HEK293 (cell line): ENCODE data around the gene OR6K3.

Experiments used
- CTCF ChIA-PET: fragments of 350-600 bp; formaldehyde crosslinking; extraction: SDS; loops from one replicate; lab custom pipeline; 2021; ENCODE audit warnings: antibody characterized with exemption; lab: Yijun Ruan, JAX
- POLR2A ChIA-PET: fragments of 300-600 bp; formaldehyde crosslinking; extraction: SDS; loops from one replicate; lab custom pipeline; 2020; ENCODE audit warnings: antibody characterized with exemption, inconsistent platforms; lab: Yijun Ruan, JAX
- H3K27ac ChIP-seq: fragments of 200-500 bp; sonication (Bioruptor generic); 2 replicates; pipeline ENCODE4 v1.5.1; 2014; ENCODE audit warnings: low read depth, low read length, control low read depth, inconsistent platforms; ENCODE audit errors: extremely low read depth
- H3K36me3 ChIP-seq, 2 experiments: fragments of 200-500 bp in 1 of 2; sonication (Bioruptor generic) in 1 of 2; 1 replicate in 1 of 2; 2 replicates in 1 of 2; pipeline ENCODE4 v1.5.1; 2014 to 2017; ENCODE audit warnings: inconsistent platforms in 2 of 2, low read length in 2 of 2; ENCODE audit not compliant: control insufficient read depth in 2 of 2, insufficient read depth in 1 of 2
- H3K4me1 ChIP-seq: fragments of 200-500 bp; sonication (Bioruptor generic); 2 replicates; pipeline ENCODE4 v1.5.1; 2014; ENCODE audit warnings: mild to moderate bottlenecking, low read length, inconsistent platforms; ENCODE audit not compliant: control insufficient read depth, insufficient read depth
- H3K4me3 ChIP-seq: 2 replicates; pipeline ENCODE4 v1.5.1; 2011; ENCODE audit warnings: low read depth, mild to moderate bottlenecking, control low read depth, low read length, moderate library complexity
- H3K9me3 ChIP-seq: fragments of 200-500 bp; sonication (Bioruptor generic); 2 replicates; pipeline ENCODE4 v1.5.1; 2014; ENCODE audit warnings: low read depth, low read length, inconsistent platforms; ENCODE audit not compliant: control insufficient read depth, insufficient read depth
- AEBP2 ChIP-seq: fragments of 450-650 bp; formaldehyde crosslinking; IDR thresholded peaks from 2 replicates; pipeline ENCODE4 v1.5.1; 2016; ENCODE audit warnings: missing biosample characterization, missing genetic modification characterization, borderline replicate concordance
- CTCF ChIP-seq: fragments of 450-650 bp; formaldehyde crosslinking; IDR thresholded peaks from 2 replicates; pipeline ENCODE4 v1.5.1; 2016; ENCODE audit warnings: missing biosample characterization, missing genetic modification characterization
- FEZF1 ChIP-seq: fragments of 450-650 bp; formaldehyde crosslinking; IDR thresholded peaks from 2 replicates; pipeline ENCODE4 v1.5.1; 2016; ENCODE audit warnings: missing biosample characterization, missing genetic modification characterization
- GLIS1 ChIP-seq: fragments of 450-650 bp; formaldehyde crosslinking; IDR thresholded peaks from 2 replicates; pipeline ENCODE4 v1.5.1; 2016; ENCODE audit warnings: missing biosample characterization, missing genetic modification characterization
- OVOL3 ChIP-seq: fragments of 450-650 bp; formaldehyde crosslinking; IDR thresholded peaks from 2 replicates; pipeline ENCODE4 v1.5.1; 2016; ENCODE audit warnings: missing biosample characterization, missing genetic modification characterization
- PRDM4 ChIP-seq: fragments of 450-650 bp; formaldehyde crosslinking; IDR thresholded peaks from 2 replicates; pipeline ENCODE4 v1.5.1; 2017; ENCODE audit warnings: missing biosample characterization, missing genetic modification characterization
- SALL2 ChIP-seq: fragments of 450-650 bp; formaldehyde crosslinking; IDR thresholded peaks from 2 replicates; pipeline ENCODE4 v1.5.0; 2017; ENCODE audit warnings: missing biosample characterization, mild to moderate bottlenecking, missing genetic modification characterization, borderline replicate concordance
- ZBTB49 ChIP-seq: fragments of 450-650 bp; formaldehyde crosslinking; IDR thresholded peaks from 2 replicates; pipeline ENCODE4 v1.5.1; 2016; ENCODE audit warnings: missing biosample characterization, missing genetic modification characterization, low read depth
- ZBTB6 ChIP-seq: fragments of 450-650 bp; formaldehyde crosslinking; IDR thresholded peaks from 2 replicates; pipeline ENCODE4 v1.5.1; 2017; ENCODE audit warnings: missing biosample characterization, missing genetic modification characterization
- ZFP41 ChIP-seq: fragments of 450-650 bp; formaldehyde crosslinking; IDR thresholded peaks from 2 replicates; pipeline ENCODE4 v1.5.1; 2016; ENCODE audit warnings: missing biosample characterization, missing genetic modification characterization, borderline replicate concordance
- ZNF10 ChIP-seq: fragments of 450-650 bp; formaldehyde crosslinking; IDR thresholded peaks from 2 replicates; pipeline ENCODE4 v1.5.1; 2017; ENCODE audit warnings: missing biosample characterization, missing genetic modification characterization
- ZNF112 ChIP-seq: fragments of 450-650 bp; formaldehyde crosslinking; IDR thresholded peaks from 2 replicates; pipeline ENCODE4 v1.5.0; 2017; ENCODE audit warnings: missing biosample characterization, missing genetic modification characterization
- ZNF174 ChIP-seq: fragments of 450-650 bp; formaldehyde crosslinking; IDR thresholded peaks from 2 replicates; pipeline ENCODE4 v1.5.0; 2017; ENCODE audit warnings: missing biosample characterization, mild to moderate bottlenecking, missing genetic modification characterization
- ZNF202 ChIP-seq: fragments of 450-650 bp; formaldehyde crosslinking; IDR thresholded peaks from 2 replicates; pipeline ENCODE4 v1.5.1; 2016; ENCODE audit warnings: missing biosample characterization, missing genetic modification characterization, borderline replicate concordance
- ZNF350 ChIP-seq: fragments of 450-650 bp; formaldehyde crosslinking; IDR thresholded peaks from 2 replicates; pipeline ENCODE4 v1.5.0; 2017; ENCODE audit warnings: missing biosample characterization, mild to moderate bottlenecking, missing genetic modification characterization
- ZNF513 ChIP-seq: fragments of 450-650 bp; IDR thresholded peaks from 2 replicates; pipeline ENCODE4 v1.5.1; 2018; ENCODE audit warnings: missing biosample characterization, missing genetic modification characterization
- ZNF521 ChIP-seq: fragments of 450-650 bp; formaldehyde crosslinking; IDR thresholded peaks from 2 replicates; pipeline ENCODE4 v1.5.1; 2017; ENCODE audit warnings: missing biosample characterization, mild to moderate bottlenecking, missing genetic modification characterization
- ZNF555 ChIP-seq: fragments of 450-650 bp; formaldehyde crosslinking; conservative IDR thresholded peaks from 2 replicates; pipeline ENCODE4 v1.5.1; 2017; ENCODE audit warnings: missing biosample characterization, mild to moderate bottlenecking, missing genetic modification characterization, inconsistent platforms
- ZNF629 ChIP-seq: fragments of 450-650 bp; formaldehyde crosslinking; IDR thresholded peaks from 2 replicates; pipeline ENCODE4 v1.5.1; 2017; ENCODE audit warnings: missing biosample characterization, missing genetic modification characterization
- ZNF704 ChIP-seq: fragments of 450-650 bp; formaldehyde crosslinking; IDR thresholded peaks from 2 replicates; pipeline ENCODE4 v1.5.1; 2016; ENCODE audit warnings: missing biosample characterization, missing genetic modification characterization
- ZNF830 ChIP-seq: fragments of 450-650 bp; IDR thresholded peaks from 2 replicates; pipeline ENCODE4 v1.5.0; 2018; ENCODE audit warnings: missing biosample characterization, missing genetic modification characterization, low read depth, mild to moderate bottlenecking, moderate library complexity
- ZSCAN4 ChIP-seq: fragments of 450-650 bp; formaldehyde crosslinking; IDR thresholded peaks from 2 replicates; pipeline ENCODE4 v1.5.1; 2017; ENCODE audit warnings: missing biosample characterization, missing genetic modification characterization

The OR6K3 gene

GRCh38 chr1:158752155-158752712 lies 31.7 kb upstream of the OR6K3 start:
- ChIA-PET POLR2A (no interaction called here), CTCF (no interaction called here)
- Histone ChIP-seq H3K9me3 (no peaks in the 10 kb centered on the region), H3K4me3 (no peak overlapping the region), H3K27ac (no peak overlapping the region), H3K4me1 (no peaks in the 10 kb centered on the region), H3K36me3 (no peaks in the 10 kb centered on the region)
- TF ChIP-seq ZSCAN4 (tag by site-specific recombination) (no peak), ZNF350 (tag by site-specific recombination) (no peak), ZNF830 (tag by site-specific recombination) (no peak), ZNF629 (no peak), ZNF174 (tag by site-specific recombination) (no peak), ZBTB49 (no peak), GLIS1 (tag by site-specific recombination) (no peak), ZNF555 (tag by site-specific recombination) (no peak), ZNF202 (tag by site-specific recombination) (no peak), ZBTB6 (tag by site-specific recombination) (no peak), CTCF (tag by site-specific recombination) (no peak)

- CTCF ChIA-PET: no interaction called here
- H3K27ac ChIP-seq: no peak overlapping the region
- no peak for TF ChIP-seq ZFP41 (tag by site-specific recombination)
- TF ChIP-seq FEZF1 (tag by site-specific recombination): no peak
- TF ChIP-seq ZNF513 (tag by site-specific recombination): no peak
- no peak for TF ChIP-seq AEBP2
- no peak for TF ChIP-seq ZNF521 (tag by site-specific recombination)
- no peak for TF ChIP-seq PRDM4 (tag by site-specific recombination)
- no peak for TF ChIP-seq ZNF704 (tag by site-specific recombination)
- no peak for TF ChIP-seq SALL2 (tag by site-specific recombination)
- no peak for TF ChIP-seq ZNF10 (tag by site-specific recombination)
- TF ChIP-seq ZNF112 (tag by site-specific recombination): no peak
- TF ChIP-seq OVOL3 (tag by site-specific recombination): no peak
- TF ChIP-seq, all 188 proteins: peak for 0
- H3K9me3 ChIP-seq: no peaks in the 10 kb centered on the region
- POLR2A ChIA-PET: no interaction called here
- H3K36me3 ChIP-seq: no peaks in the 10 kb centered on the region
- H3K4me3 ChIP-seq: no peak overlapping the region
- H3K4me1 ChIP-seq: no peaks in the 10 kb centered on the region
Observed at GRCh38 chr1:158735848-158736247, 15.3 kb upstream of the OR6K3 start.
